ENCODE measurements around the gene MYL5.
"Not testable (repeated sequence)": the region's sequence is repeated elsewhere in the genome, so short reads cannot be mapped to it uniquely, and the experiment has no call there.

The MYL5 gene

GRCh38 chr4:669806-670559, 4.4 kb upstream of the MYL5 start:
- DNase-seq (ENCODE audit: low spot score), result not testable (repeated sequence)

GRCh38 chr4:671769-672168, 2.6 kb upstream of the MYL5 start:
- no peak for DNase-seq (ENCODE audit: low spot score)

GRCh38 chr4:673349-674091, 822 bp upstream of the MYL5 start:
- DNase-seq (ENCODE audit: low spot score), result no peak

DNA sequence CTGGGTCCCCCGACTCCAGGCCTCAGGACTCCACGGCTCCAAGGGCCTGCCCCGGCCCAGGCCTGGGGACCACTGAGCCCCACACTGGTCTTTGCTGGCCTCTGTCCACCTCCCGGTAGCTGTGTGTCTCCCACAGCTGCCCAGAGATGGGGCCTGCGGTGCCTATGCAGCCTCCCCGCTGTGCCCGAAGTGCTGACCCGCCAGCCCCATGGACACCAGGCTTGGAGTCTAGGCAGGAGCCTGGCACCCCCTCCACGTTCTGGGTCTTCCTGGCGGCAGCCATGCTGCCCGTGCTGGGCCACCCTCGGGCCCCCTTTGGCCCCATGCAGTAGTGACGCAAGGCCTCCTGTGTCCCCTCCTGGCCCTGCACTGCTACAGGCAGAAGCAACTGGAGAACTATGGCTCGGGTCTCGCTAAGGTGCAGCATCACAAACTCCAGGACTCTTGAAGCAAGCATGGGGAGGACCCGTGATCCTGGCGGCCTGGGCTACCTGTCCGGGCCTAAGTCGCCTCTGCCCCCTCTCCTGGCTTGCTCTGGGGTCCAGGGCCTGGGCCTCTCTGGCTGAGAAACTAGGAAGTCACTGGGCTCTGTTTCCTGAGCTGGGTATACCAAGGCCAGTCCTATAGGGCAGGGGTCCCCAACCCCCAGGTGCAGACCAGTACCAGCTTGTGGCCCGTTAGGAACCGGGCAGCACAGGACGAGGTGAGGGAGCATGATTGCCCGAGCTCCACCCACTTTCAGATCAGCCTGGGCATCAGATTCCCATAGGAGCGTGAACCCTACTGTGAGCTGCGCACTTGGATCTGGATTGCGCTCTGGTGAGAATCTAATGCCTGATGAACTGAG, 917 bp downstream of the MYL5 start:
- DNase-seq (ENCODE audit: low spot score), result no peak

- no peak for DNase-seq (ENCODE audit: low spot score)
Measured at GRCh38 chr4:675980-676870, 1.9 kb downstream of the MYL5 start.

DNA sequence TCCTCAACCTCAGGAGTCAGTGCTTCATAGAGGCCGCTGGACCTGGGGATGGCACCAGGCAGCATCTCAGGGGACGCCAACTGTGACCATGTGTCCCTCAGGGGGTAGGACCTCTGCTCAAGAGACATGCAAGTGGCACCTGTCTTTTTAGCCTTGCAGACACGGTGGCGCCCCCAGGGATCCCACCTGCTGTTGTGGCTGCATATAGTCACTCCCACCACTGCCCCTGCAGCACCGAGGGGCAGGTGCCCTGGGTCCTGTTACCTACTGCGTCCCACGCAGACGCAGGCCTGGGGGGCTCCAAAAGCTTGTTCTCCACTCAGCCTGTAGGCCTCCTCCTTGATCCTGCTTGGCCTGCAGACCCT, 2.5 kb downstream of the MYL5 start:
- DNase-seq (ENCODE audit: low spot score), result no peak

GRCh38 chr4:677431-678293, 3.3 kb downstream of the MYL5 start:
- peak; percentile 22 for DNase-seq (ENCODE audit: low spot score)

DNA sequence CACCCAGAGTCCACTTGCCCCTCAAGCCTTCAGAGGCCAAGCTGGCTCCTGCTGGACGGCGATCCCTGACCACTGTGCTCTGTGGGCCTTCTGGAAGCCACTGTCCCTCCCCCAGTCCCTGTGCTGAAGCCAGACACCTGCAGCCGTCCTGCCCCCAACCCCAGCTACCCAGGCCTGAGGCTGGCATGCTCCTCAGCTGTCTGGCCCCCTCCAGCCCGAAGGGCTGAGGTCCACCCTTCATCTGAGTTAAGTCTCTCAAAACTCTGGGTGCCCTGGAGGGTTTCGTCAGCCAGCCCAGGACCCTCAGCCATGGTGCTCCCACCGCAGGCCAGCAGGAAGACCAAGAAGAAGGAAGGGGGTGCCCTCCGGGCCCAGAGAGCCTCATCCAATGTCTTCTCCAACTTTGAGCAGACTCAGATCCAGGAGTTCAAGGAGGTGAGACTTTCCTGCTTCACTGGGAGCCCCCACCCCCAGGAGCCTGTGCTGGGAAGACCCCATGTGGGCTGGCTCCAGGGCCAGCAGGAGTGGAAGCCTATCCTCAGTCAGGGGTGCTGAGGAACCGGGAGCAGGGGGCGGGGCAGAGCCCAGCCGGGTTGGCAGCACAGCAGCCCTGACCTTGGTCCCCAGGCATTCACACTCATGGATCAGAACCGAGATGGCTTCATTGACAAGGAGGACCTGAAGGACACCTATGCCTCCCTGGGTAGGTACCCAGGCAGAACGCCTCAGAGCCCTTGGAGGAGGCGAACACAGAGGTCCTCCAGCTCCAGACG, 4.2 kb downstream of the MYL5 start:
- DNase-seq (ENCODE audit: low spot score), result no peak

- DNase-seq (ENCODE audit: low spot score), result no peak
Measured at GRCh38 chr4:679104-679481, 4.8 kb downstream of the MYL5 start.

DNA sequence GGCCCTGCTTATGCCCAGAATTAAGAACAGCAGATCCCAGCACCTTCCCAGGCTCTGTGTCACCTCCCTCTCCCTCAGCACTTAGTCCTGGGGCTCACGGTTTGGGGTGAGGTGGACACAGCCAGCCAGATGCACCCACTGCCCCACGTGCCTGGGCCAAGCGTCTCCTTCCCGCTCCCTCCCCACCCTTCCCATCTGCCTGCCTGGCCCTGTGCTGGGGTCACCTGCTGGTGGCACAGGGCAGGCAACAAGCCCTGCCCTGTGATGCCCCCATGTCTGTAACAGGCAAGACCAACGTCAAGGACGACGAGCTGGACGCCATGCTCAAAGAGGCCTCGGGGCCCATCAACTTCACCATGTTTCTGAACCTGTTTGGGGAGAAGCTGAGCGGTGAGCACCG, 5.3 kb downstream of the MYL5 start:
- no peak for DNase-seq (ENCODE audit: low spot score)

DNA sequence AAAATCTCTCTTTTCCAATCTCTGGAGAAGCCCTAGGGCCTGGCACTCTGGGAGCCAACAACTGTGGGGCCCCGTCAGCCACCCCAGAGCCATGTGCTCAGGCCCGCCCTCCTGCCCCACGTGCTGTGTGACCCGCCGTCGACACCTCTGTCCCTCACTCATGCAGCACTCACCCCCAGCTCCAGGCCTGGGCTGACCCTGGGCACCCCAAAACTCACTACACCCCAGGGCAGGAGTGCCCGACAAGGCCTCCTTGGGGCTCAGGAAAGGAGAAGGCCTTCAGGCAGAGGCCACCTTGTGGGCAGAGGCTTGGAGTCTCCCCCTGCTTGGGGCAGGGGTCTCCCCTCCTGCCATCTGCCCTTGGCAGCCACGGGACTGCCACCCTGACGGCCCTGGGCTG, 5.7 kb downstream of the MYL5 start:
- DNase-seq (ENCODE audit: low spot score), result no peak

- DNase-seq (ENCODE audit: low spot score), result no peak
Measured at GRCh38 chr4:680551-680927, 6.2 kb downstream of the MYL5 start.

- DNase-seq (ENCODE audit: low spot score), result peak; percentile 52
Measured at GRCh38 chr4:680928-681645, 6.7 kb downstream of the MYL5 start.

GRCh38 chr4:681736-682451, 7.6 kb downstream of the MYL5 start:
- peak; percentile 44 for DNase-seq (ENCODE audit: low spot score)

DNA sequence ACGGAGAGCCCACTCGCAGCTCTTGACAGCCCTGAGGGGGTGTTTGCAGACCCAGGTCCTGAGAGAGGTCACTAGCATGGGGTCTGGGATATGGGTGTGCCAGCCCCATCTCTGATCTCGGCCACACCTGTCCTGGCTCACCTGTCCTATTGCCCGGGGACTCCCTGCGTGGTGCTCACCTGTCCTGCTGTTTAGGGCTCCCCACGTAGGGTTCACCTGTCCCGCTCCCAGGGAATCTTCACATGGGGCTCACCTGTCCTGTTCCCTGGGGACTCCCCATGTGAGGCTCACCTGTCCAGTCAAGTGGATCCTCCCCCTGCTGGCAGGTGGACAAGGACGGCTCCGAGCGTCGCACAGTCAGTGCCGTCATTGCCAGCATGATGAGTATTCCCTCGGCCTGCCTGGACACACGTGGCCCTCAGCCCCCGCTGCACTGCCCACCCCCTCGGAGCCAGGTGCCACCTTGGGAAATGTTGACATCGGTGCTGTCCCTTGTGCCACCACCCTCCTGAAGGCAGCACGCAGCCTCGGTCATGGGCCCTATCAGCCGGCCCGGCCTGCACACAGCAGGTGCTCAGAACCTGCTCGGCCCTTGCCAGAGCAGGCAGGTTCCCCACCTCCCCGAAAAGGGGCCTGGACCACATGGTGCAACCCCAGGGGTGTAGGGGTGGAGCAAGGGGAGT, 8.3 kb downstream of the MYL5 start:
- DNase-seq (ENCODE audit: low spot score), result no peak

- no peak for DNase-seq (ENCODE audit: low spot score)
Measured at GRCh38 chr4:683247-683897, 9.0 kb downstream of the MYL5 start.

GRCh38 chr4:683982-684622, 9.8 kb downstream of the MYL5 start:
- peak; percentile 27 for DNase-seq (ENCODE audit: low spot score)
